ENCODE results near the gene AGGF1.

AGGF1 gene

GRCh38 chr5:77031891-77032290 is 1.7 kb downstream of the AGGF1 start:
- Mint-ChIP-seq H3K9me3 (peaks cover 31% of the 10 kb centered on the region), H3K27me3 (ENCODE audit: low read depth, poor library complexity) (peaks cover 19% of the 10 kb centered on the region), H3K36me3 (ENCODE audit: low read depth) (peaks cover 42% of the 10 kb centered on the region), H3K4me1 (peaks cover 24% of the 10 kb centered on the region), H3K27ac (no peak overlapping the region), H3K4me3 (peak overlapping the region; percentile 95)
- no peak for DNase-seq
- TF ChIP-seq CTCF (IDR thresholded peaks at IDR 0.05): no peak

GRCh38 chr5:77032635-77033034 is 2.4 kb downstream of the AGGF1 start:
- no peak for TF ChIP-seq CTCF (IDR thresholded peaks at IDR 0.05)
- no peak for DNase-seq
- Mint-ChIP-seq H3K36me3 (ENCODE audit: low read depth) (peaks cover 47% of the 10 kb centered on the region), H3K27me3 (ENCODE audit: low read depth, poor library complexity) (peaks cover 12% of the 10 kb centered on the region), H3K4me3 (no peak overlapping the region), H3K27ac (no peak overlapping the region), H3K4me1 (peaks cover 24% of the 10 kb centered on the region), H3K9me3 (peaks cover 29% of the 10 kb centered on the region)

- DNase-seq: no peak
- peaks cover 49% of the 10 kb centered on the region for H3K36me3 Mint-ChIP-seq (ENCODE audit: low read depth)
- H3K4me3 Mint-ChIP-seq: peak overlapping the region; percentile 33
Measured at GRCh38 chr5:77033338-77033737, 3.1 kb downstream of the AGGF1 start.

GRCh38 chr5:77035950-77036349 is 5.7 kb downstream of the AGGF1 start:
- no peak for TF ChIP-seq CTCF (IDR thresholded peaks at IDR 0.05)
- Mint-ChIP-seq H3K27ac (no peak overlapping the region), H3K36me3 (ENCODE audit: low read depth) (peaks cover 53% of the 10 kb centered on the region), H3K4me3 (no peak overlapping the region), H3K27me3 (ENCODE audit: low read depth, poor library complexity) (peaks cover under 1% of the 10 kb centered on the region), H3K9me3 (peaks cover 15% of the 10 kb centered on the region), H3K4me1 (peaks cover 12% of the 10 kb centered on the region)
- no peak for DNase-seq

More at GRCh38 chr5:77033338-77033737, 3.1 kb downstream of the AGGF1 start:
- Mint-ChIP-seq H3K4me1 (peaks cover 24% of the 10 kb centered on the region), H3K9me3 (peaks cover 22% of the 10 kb centered on the region), H3K27ac (no peak overlapping the region), H3K27me3 (ENCODE audit: low read depth, poor library complexity) (peaks cover 6% of the 10 kb centered on the region)
- no peak for TF ChIP-seq CTCF (IDR thresholded peaks at IDR 0.05)

GRCh38 chr5:77046416-77047073 is 16.3 kb downstream of the AGGF1 start:
- peaks cover 10% of the 10 kb centered on the region for H3K9me3 Mint-ChIP-seq
- peaks cover 68% of the 10 kb centered on the region for H3K36me3 Mint-ChIP-seq (ENCODE audit: low read depth)
- no peak for DNase-seq
- no peak for TF ChIP-seq CTCF (IDR thresholded peaks at IDR 0.05)
- no peaks in the 10 kb centered on the region for H3K27me3 Mint-ChIP-seq (ENCODE audit: low read depth, poor library complexity)
- H3K4me3 Mint-ChIP-seq: no peak overlapping the region
- H3K4me1 Mint-ChIP-seq: no peaks in the 10 kb centered on the region
- H3K27ac Mint-ChIP-seq: no peak overlapping the region

GRCh38 chr5:77064040-77064439 is 33.8 kb downstream of the AGGF1 start:
- TF ChIP-seq CTCF (IDR thresholded peaks at IDR 0.05): no peak
- no peak overlapping the region for H3K4me3 Mint-ChIP-seq
- no peak overlapping the region for H3K27ac Mint-ChIP-seq
- no peaks in the 10 kb centered on the region for H3K9me3 Mint-ChIP-seq
- H3K36me3 Mint-ChIP-seq (ENCODE audit: low read depth): peaks cover 68% of the 10 kb centered on the region
- H3K27me3 Mint-ChIP-seq (ENCODE audit: low read depth, poor library complexity): no peaks in the 10 kb centered on the region
- DNase-seq: no peak
- H3K4me1 Mint-ChIP-seq: peaks cover 8% of the 10 kb centered on the region

All from nephron progenitor cell (in vitro differentiated cells).